BE2C (cell line): Measurements from ENCODE around the gene RELL1.

Experiments used
- DNase-seq: peaks from one replicate; pipeline ENCODE4 v3.0.0-alpha.2; 2020
- H3K27me3 ChIP-seq: fragments of 250-450 bp; sonication (Bioruptor Pico); 2 replicates; pipeline ENCODE4 v1.5.1; 2020; ENCODE audit warnings: mild to moderate bottlenecking
- H3K36me3 ChIP-seq: fragments of 250-450 bp; sonication (Bioruptor Pico); 2 replicates; pipeline ENCODE4 v1.5.1; 2020; ENCODE audit warnings: mild to moderate bottlenecking
- H3K4me1 ChIP-seq: fragments of 250-450 bp; sonication (Bioruptor Pico); 2 replicates; pipeline ENCODE4 v1.5.1; 2020
- H3K4me3 ChIP-seq: 2 replicates; pipeline ENCODE4 v1.5.1; 2011; ENCODE audit warnings: low read depth, low read length
- H3K9me3 ChIP-seq: fragments of 250-450 bp; sonication (Bioruptor Pico); 2 replicates; pipeline ENCODE4 v1.5.1; 2020
- CTCF ChIP-seq: IDR thresholded peaks from 2 replicates; pipeline ENCODE4 v1.5.1; 2012; ENCODE audit warnings: mild to moderate bottlenecking, low read depth, low read length

RELL1 gene

GRCh38 chr4:37659696-37660095, 26.5 kb downstream of the RELL1 start:
- Histone ChIP-seq H3K4me1 (no peaks in the 10 kb centered on the region; the same call in none of the 2 replicates), H3K27me3 (no peaks in the 10 kb centered on the region), H3K36me3 (no peaks in the 10 kb centered on the region), H3K4me3 (no peak overlapping the region), H3K9me3 (no peaks in the 10 kb centered on the region)
- no peak for TF ChIP-seq CTCF
- DNase-seq = no peak

GRCh38 chr4:37656649-37657048, 29.5 kb downstream of the RELL1 start:
- TF ChIP-seq CTCF = no peak
- Histone ChIP-seq H3K9me3 (no peaks in the 10 kb centered on the region), H3K4me1 (peaks cover 6% of the 10 kb centered on the region), H3K4me3 (no peak overlapping the region), H3K36me3 (no peaks in the 10 kb centered on the region), H3K27me3 (no peaks in the 10 kb centered on the region)
- DNase-seq = no peak

GRCh38 chr4:37653601-37654000, 32.6 kb downstream of the RELL1 start:
- Histone ChIP-seq H3K36me3 (no peaks in the 10 kb centered on the region), H3K4me3 (no peak overlapping the region), H3K4me1 (peaks cover 6% of the 10 kb centered on the region), H3K27me3 (no peaks in the 10 kb centered on the region), H3K9me3 (no peaks in the 10 kb centered on the region; the same call in 1 of the 2 replicates)
- no peak for DNase-seq
- TF ChIP-seq CTCF = no peak

GRCh38 chr4:37652747-37653527, 33.2 kb downstream of the RELL1 start:
- Histone ChIP-seq H3K9me3 (no peaks in the 10 kb centered on the region; the same call in 1 of the 2 replicates), H3K27me3 (no peaks in the 10 kb centered on the region), H3K4me1 (peaks cover 11% of the 10 kb centered on the region), H3K4me3 (no peak overlapping the region), H3K36me3 (no peaks in the 10 kb centered on the region)
- DNase-seq = no peak
- no peak for TF ChIP-seq CTCF

- H3K36me3 ChIP-seq = no peaks in the 10 kb centered on the region
- H3K4me3 ChIP-seq = no peak overlapping the region
- TF ChIP-seq CTCF = no peak
- DNase-seq = no peak
- H3K9me3 ChIP-seq = no peaks in the 10 kb centered on the region; the same call in 1 of the 2 replicates
- H3K27me3 ChIP-seq = no peaks in the 10 kb centered on the region
- H3K4me1 ChIP-seq = peaks cover 12% of the 10 kb centered on the region
These were observed 34.3 kb downstream of the RELL1 start for GRCh38 chr4:37651781-37652377.

- Histone ChIP-seq H3K36me3 (no peaks in the 10 kb centered on the region), H3K4me1 (peaks cover 12% of the 10 kb centered on the region)
- TF ChIP-seq CTCF = no peak
These were observed 35.7 kb downstream of the RELL1 start for GRCh38 chr4:37650481-37650880.

More at GRCh38 chr4:37650481-37650880, 35.7 kb downstream of the RELL1 start:
- Histone ChIP-seq H3K9me3 (no peaks in the 10 kb centered on the region; the same call in 1 of the 2 replicates), H3K27me3 (no peaks in the 10 kb centered on the region), H3K4me3 (no peak overlapping the region)
- DNase-seq = no peak
